CD14-positive monocyte (primary cell): ENCODE data around the gene HMG20B. TPM values are rescaled to one million over a fixed set of nuclear protein-coding genes. Genes with fewer than 3 reads are reported as not detected.
A peak's percentile ranks its signal among the peaks of the same experiment; 100 is the strongest.

Experiments used
- DNase-seq, 3 donors: peaks; one replicate each; pipeline ENCODE4 v3.0.0-alpha.2; 2011 to 2022
- H2AFZ ChIP-seq: 2 replicates; pipeline ENCODE4 v1.6.0; 2012; ENCODE audit warnings: mild to moderate bottlenecking, low read depth, low read length, inconsistent platforms; ENCODE audit not compliant: insufficient read depth, poor library complexity, severe bottlenecking
- H3K27ac ChIP-seq, 2 donors: 1 replicate in 1 of 2; 2 replicates in 1 of 2; pipeline ENCODE4 v1.5.1; 2012 to 2013; ENCODE audit warnings: low read length in 2 of 2, control low read depth in 1 of 2, inconsistent platforms in 1 of 2, low read depth in 1 of 2, mild to moderate bottlenecking in 1 of 2
- H3K27me3 ChIP-seq, 2 donors: one replicate each; pipeline versions ENCODE4 v1.6.0 to v1.6.1; 2011 to 2013; ENCODE audit warnings: low read length in 2 of 2; ENCODE audit not compliant: control insufficient read depth in 2 of 2, insufficient read depth in 2 of 2
- H3K36me3 ChIP-seq, 2 donors: replicated peaks in 1 of 2; 1 replicate in 1 of 2; 2 replicates in 1 of 2; pipeline versions ENCODE4 v1.5.1 to v1.6.1; 2012 to 2013; ENCODE audit warnings: low read length in 2 of 2, control low read depth in 1 of 2, inconsistent platforms in 1 of 2, mild to moderate bottlenecking in 1 of 2; ENCODE audit not compliant: insufficient read depth in 2 of 2, control insufficient read depth in 1 of 2
- H3K4me1 ChIP-seq, 2 donors: 1 replicate in 1 of 2; 2 replicates in 1 of 2; pipeline versions ENCODE4 v1.5.1 to v1.6.1; 2012 to 2013; ENCODE audit warnings: low read length in 2 of 2, control low read depth in 1 of 2, inconsistent platforms in 1 of 2, mild to moderate bottlenecking in 1 of 2, moderate library complexity in 1 of 2; ENCODE audit not compliant: insufficient read depth in 2 of 2, control insufficient read depth in 1 of 2
- H3K4me2 ChIP-seq: replicated peaks from 2 replicates; pipeline ENCODE3; 2012; ENCODE audit warnings: low read length, moderate library complexity, mild to moderate bottlenecking; ENCODE audit not compliant: poor library complexity, severe bottlenecking; ENCODE audit errors: extremely low read depth
- H3K4me3 ChIP-seq, 3 experiments: fragments of 200-600 bp in 1 of 3; sonication (generic) in 1 of 3; replicated peaks in 1 of 3; 1 replicate in 2 of 3; 2 replicates in 1 of 3; pipeline ENCODE4 v1.5.1; 2011 to 2013; ENCODE audit warnings: low read length in 3 of 3, mild to moderate bottlenecking in 3 of 3, control low read depth in 2 of 3, low read depth in 2 of 3, inconsistent platforms in 1 of 3, moderate library complexity in 1 of 3
- H3K79me2 ChIP-seq: 2 replicates; pipeline ENCODE4 v1.6.0; 2012; ENCODE audit warnings: mild to moderate bottlenecking, control low read depth, inconsistent platforms, low read length, moderate library complexity; ENCODE audit not compliant: insufficient read depth
- H3K9ac ChIP-seq: 2 replicates; pipeline ENCODE4 v1.6.0; 2017; ENCODE audit warnings: low read length, mild to moderate bottlenecking; ENCODE audit not compliant: insufficient read depth, poor library complexity, severe bottlenecking
- H3K9me3 ChIP-seq, 2 donors: replicated peaks in 1 of 2; 1 replicate in 1 of 2; 2 replicates in 1 of 2; pipeline versions ENCODE4 v1.5.1 to v1.6.1; 2012 to 2013; ENCODE audit warnings: low read length in 2 of 2, control low read depth in 1 of 2; ENCODE audit not compliant: control insufficient read depth in 1 of 2, insufficient read depth in 1 of 2
- H4K20me1 ChIP-seq: 2 replicates; pipeline ENCODE4 v1.6.0; 2012; ENCODE audit warnings: mild to moderate bottlenecking, low read length, control low read depth, moderate library complexity; ENCODE audit not compliant: insufficient read depth
- H3K27ac Mint-ChIP-seq, 7 donors: one replicate each; pipeline ENCODE4 v1.8.0; 2020; ENCODE audit warnings: mild to moderate bottlenecking in 7 of 7, mixed read lengths in 7 of 7, moderate library complexity in 6 of 7, inconsistent platforms in 2 of 7
- H3K27me3 Mint-ChIP-seq, 3 donors: one replicate each; pipeline ENCODE4 v1.8.0; 2021 to 2022; ENCODE audit warnings: low read depth in 3 of 3, mild to moderate bottlenecking in 3 of 3, mixed read lengths in 3 of 3, moderate library complexity in 3 of 3, inconsistent platforms in 1 of 3
- H3K36me3 Mint-ChIP-seq, 2 donors: one replicate each; pipeline ENCODE4 v1.8.0; 2020; ENCODE audit warnings: mixed read lengths in 2 of 2, inconsistent platforms in 1 of 2, mild to moderate bottlenecking in 1 of 2
- H3K4me1 Mint-ChIP-seq: one replicate; pipeline ENCODE4 v1.8.0; 2020; ENCODE audit warnings: mild to moderate bottlenecking, mixed read lengths
- H3K4me3 Mint-ChIP-seq, 2 donors: one replicate each; pipeline ENCODE4 v1.8.0; 2020; ENCODE audit warnings: mild to moderate bottlenecking in 2 of 2, mixed read lengths in 2 of 2, moderate library complexity in 1 of 2
- H3K9me3 Mint-ChIP-seq, 7 donors: one replicate each; pipeline ENCODE4 v1.8.0; 2020 to 2022; ENCODE audit warnings: mixed read lengths in 7 of 7, mild to moderate bottlenecking in 6 of 7, moderate library complexity in 6 of 7, inconsistent platforms in 2 of 7
- WGBS: methylation state at CpG from one replicate; pipeline ENCODE4 v1.1.5; 2013; ENCODE audit warnings: missing lambda C conversion rate; ENCODE audit not compliant: insufficient coverage; 5-methylcytosine and 5-hydroxymethylcytosine counted together
- intact Hi-C, 2 donors: fragments of 100-400 bp; cut with micrococcal nuclease; formaldehyde crosslinking; loops; one replicate each; pipeline versions ENCODE4 v1.15.0 to v1.15.1; 2023
- polyA plus RNA-seq, 3 donors: library from polyadenylated mRNA; depleted of rRNA in 1 of 3; unstranded in 2 of 3; stranded (reverse) in 1 of 3; fragments of 300-500 nt in 2 of 3; fragments of >200 nt in 1 of 3; fragmentation: Illumina TruSeq in 2 of 3; gene quantifications; 1 replicate in 2 of 3; 2 replicates in 1 of 3; pipeline ENCODE4 v1.2.3, GENCODE V29; 2012 to 2021
- TF ChIP-seq, protein P1 (sequence below): fragments of 200-600 bp; IDR thresholded peaks from one replicate; pipeline ENCODE4 v1.8.0; 2022; ENCODE audit warnings: antibody characterized with exemption, mild to moderate bottlenecking

Gene HMG20B
- polyA plus RNA-seq, 3 donors, result 52.4 to 58.8 (median 56.5) TPM

DNA sequence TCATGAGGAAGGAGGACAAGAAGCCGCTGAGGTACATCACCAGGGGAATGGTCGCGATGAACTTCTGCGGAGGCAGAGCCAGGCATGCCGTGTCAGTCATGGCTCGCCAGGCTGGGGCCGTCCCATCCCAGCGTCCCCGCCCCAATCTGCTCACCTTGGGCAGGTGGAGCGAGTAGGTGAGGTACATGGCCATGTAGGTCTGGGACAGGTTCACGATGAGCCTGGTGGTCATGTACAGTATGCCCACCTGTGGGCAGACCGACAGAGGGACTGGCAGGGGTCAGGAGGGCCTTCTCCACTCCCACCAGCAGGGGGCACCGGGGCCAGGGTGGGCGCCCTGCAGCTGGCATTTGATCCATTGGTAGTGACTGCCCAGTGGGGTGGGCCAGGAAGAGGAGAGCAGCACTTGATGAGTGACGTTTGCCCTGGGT, 25.4 kb upstream of the HMG20B start:
- Histone ChIP-seq H3K4me3 (no peak overlapping the region), H3K27ac (peak overlapping the region in 1 of 2 donors; percentile 89), H3K27me3 (no peaks in the 10 kb centered on the region), H3K9me3 (no peaks in the 10 kb centered on the region), H2AFZ (no peak overlapping the region), H3K9ac (no peak overlapping the region), H3K4me1 (peaks cover 36 to 48% of the 10 kb centered on the region in 2 donors), H3K79me2 (peaks cover 32% of the 10 kb centered on the region), H3K4me2 (no peak overlapping the region), H3K36me3 (peaks cover 46 to 62% of the 10 kb centered on the region in 2 donors), H4K20me1 (peaks cover 55% of the 10 kb centered on the region)
- intact Hi-C loops, result loop anchor here (5.0 kb wide), 3 partner anchors 35 to 80 kb away; partner anchors contain the start of gene CACTIN (in 1 of the 2)
- Mint-ChIP-seq H3K4me3 (no peak overlapping the region), H3K27me3 (no peaks in the 10 kb centered on the region), H3K27ac (peak overlapping the region in 5 of 7 donors; percentile 7 to 79 (median 51)), H3K36me3 (peaks cover 35 to 58% of the 10 kb centered on the region in 2 donors), H3K4me1 (peaks cover 36% of the 10 kb centered on the region), H3K9me3 (peaks cover 0 to 2% (median 0%) of the 10 kb centered on the region in 7 donors)
- WGBS, result 92% methylated on average over 15 of the region's 15 CpGs
- TF ChIP-seq, protein P1, sequence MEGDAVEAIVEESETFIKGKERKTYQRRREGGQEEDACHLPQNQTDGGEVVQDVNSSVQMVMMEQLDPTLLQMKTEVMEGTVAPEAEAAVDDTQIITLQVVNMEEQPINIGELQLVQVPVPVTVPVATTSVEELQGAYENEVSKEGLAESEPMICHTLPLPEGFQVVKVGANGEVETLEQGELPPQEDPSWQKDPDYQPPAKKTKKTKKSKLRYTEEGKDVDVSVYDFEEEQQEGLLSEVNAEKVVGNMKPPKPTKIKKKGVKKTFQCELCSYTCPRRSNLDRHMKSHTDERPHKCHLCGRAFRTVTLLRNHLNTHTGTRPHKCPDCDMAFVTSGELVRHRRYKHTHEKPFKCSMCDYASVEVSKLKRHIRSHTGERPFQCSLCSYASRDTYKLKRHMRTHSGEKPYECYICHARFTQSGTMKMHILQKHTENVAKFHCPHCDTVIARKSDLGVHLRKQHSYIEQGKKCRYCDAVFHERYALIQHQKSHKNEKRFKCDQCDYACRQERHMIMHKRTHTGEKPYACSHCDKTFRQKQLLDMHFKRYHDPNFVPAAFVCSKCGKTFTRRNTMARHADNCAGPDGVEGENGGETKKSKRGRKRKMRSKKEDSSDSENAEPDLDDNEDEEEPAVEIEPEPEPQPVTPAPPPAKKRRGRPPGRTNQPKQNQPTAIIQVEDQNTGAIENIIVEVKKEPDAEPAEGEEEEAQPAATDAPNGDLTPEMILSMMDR, result peak; percentile 79
- peak in 1 of 3 donors; percentile 36 for DNase-seq

DNA sequence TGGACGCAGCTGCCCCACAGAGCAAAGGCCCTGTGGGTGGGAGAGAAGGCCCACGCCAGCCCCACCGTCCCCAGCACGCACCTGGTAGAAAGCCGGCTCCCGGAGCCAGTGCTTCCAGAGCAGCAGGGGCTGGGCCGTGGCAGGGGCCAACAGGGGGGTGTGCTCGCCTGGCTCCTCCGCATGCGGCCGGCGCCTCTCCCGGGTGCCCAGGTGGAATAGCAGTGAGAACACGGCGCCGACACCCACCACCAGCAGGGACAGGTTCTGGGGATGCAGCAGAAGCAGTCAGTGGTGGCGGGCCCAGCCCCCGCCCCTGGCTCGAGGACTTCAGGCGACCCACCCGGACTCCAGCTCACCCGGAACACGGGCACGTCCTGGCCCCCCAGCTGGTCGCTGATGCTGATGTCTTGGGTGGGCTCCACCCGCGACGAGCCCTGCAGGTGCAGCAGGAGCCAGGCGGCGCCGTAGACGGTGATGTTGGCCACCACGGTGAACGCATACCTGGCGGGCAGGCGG, 24.9 kb upstream of the HMG20B start:
- Histone ChIP-seq H3K4me3 (peak overlapping the region in 1 of 3 experiments; percentile 44), H3K79me2 (peaks cover 37% of the 10 kb centered on the region), H3K9ac (peak overlapping the region; percentile 6), H3K4me1 (peaks cover 41 to 53% of the 10 kb centered on the region in 2 donors), H3K4me2 (peak overlapping the region; percentile 66), H4K20me1 (peaks cover 53% of the 10 kb centered on the region), H2AFZ (no peak overlapping the region), H3K27me3 (no peaks in the 10 kb centered on the region), H3K27ac (peak overlapping the region; percentile 89 to 98), H3K36me3 (peaks cover 43 to 60% of the 10 kb centered on the region in 2 donors), H3K9me3 (no peaks in the 10 kb centered on the region)
- Mint-ChIP-seq H3K4me1 (peaks cover 40% of the 10 kb centered on the region), H3K27me3 (no peaks in the 10 kb centered on the region), H3K36me3 (peaks cover 35 to 53% of the 10 kb centered on the region in 2 donors), H3K27ac (peak overlapping the region in 4 of 7 donors; percentile 55 to 99 (median 94)), H3K9me3 (peaks cover 0 to 2% (median 0%) of the 10 kb centered on the region in 7 donors), H3K4me3 (no peak overlapping the region)
- no peak for DNase-seq
- TF ChIP-seq, protein P1, result peak; percentile 55
- WGBS, result 88% methylated on average over 30 of the region's 36 CpGs
- intact Hi-C loops, result loop anchor here (1.0 to 5.0 kb wide), 4 partner anchors 9 to 79 kb away; partner anchors contain the start of genes CACTIN (in 1 of the 2) and MFSD12 (in 1 of the 2)
